HT1080 (cell line): ENCODE measurements around the gene IYD. TPM values are rescaled to one million over a fixed set of nuclear protein-coding genes. Genes with fewer than 3 reads are reported as not detected.
A peak's percentile ranks its signal among the peaks of the same experiment; 100 is the strongest.

ENCODE experiments used
- DNase-seq: peaks from one replicate; pipeline ENCODE4 v3.0.0-alpha.2; 2015; ENCODE audit warnings: low read depth
- polyA plus RNA-seq, 2 experiments: library from polyadenylated mRNA; depleted of rRNA; stranded (reverse); fragments of >200 nt; gene quantifications; 2 replicates each; pipeline ENCODE4 v1.2.3, GENCODE V29; 2015
- total RNA-seq: library from RNA; depleted of rRNA; stranded (reverse); fragments of >200 nt; shearing (Covaris generic); gene quantifications from 2 replicates; pipeline ENCODE4 v1.2.3, GENCODE V29; 2014; rRNA removed

The IYD gene
- total RNA-seq = 0.02 TPM in 1 of 2 replicates, not detected in the other
- polyA plus RNA-seq (2015; cell fraction: cytosol; rRNA removed) = 0.01 TPM in 1 of 2 replicates, not detected in the other
- polyA plus RNA-seq (2015; cell fraction: nucleus; rRNA removed) = 0.05 TPM in 1 of 2 replicates, not detected in the other

GRCh38 chr6:150368762-150369161, at the start of gene IYD:
TSS of gene IYD (plus strand) at chr6:150369012. CDS start at chr6:150369032, 20 bp downstream.
- DNase-seq = no peak

DNA sequence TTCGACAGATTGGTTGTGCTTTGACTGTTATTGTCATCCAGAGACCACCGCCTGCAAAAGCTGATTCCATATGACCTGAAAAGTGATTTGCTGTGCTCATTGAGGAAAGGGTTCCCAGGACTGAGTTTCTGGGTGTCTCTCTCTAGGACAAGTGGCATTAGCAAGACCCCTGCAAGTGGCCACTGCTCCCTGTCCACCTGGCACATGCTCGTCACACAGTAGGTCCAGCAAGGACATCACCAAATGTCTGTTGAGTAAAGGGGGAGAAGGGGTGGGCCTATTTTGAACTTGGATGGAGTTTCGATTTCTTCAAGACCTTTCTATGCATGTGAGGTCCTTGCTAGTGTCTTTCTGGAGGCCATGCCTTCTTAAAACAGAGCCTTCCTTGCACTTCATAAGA, 48.9 kb upstream of the IYD start:
- no peak for DNase-seq

- DNase-seq = no peak
Observed at GRCh38 chr6:150320442-150320841, 48.4 kb upstream of the IYD start.

- no peak for DNase-seq
Observed at GRCh38 chr6:150322466-150322871, 46.3 kb upstream of the IYD start.

DNA sequence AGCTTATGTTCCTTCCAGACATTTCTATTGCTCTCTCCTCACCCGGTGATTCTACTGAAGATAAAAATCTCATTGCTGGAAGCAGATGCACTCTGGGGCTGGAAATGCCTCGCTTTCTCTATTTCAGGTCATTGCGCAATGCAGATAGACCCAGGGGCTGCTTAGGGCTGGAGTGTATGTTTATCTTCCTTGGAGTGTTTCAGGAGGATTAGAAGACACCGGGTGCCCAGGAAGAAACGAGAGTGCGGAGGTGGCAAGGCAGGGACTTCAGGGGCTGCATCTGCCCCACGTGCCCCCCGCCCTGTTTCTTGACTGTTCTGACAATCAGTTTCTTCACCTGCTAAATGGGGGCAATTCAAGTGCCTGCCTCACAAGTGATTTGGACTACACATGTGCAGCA, 45.6 kb upstream of the IYD start:
- no peak for DNase-seq

DNA sequence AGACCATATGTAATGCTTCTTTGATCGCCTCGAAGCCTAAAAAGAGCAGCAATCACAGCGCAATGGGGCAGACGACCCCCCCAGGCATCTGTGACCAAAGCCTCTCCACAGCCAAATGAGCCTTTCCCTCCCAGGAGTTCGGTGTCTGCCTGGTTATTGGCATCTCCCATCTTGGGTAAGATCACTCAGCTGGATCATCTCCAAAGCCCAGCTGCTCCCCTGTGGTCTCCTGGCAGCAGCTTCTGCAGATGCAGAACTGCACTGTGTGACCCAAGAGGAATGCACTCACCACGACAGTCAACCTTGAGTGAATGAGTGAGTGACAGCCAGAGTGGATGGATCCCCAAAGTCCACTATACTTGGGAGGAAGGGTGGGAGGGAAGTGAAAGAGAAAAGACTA, 44.8 kb upstream of the IYD start:
- no peak for DNase-seq

DNA sequence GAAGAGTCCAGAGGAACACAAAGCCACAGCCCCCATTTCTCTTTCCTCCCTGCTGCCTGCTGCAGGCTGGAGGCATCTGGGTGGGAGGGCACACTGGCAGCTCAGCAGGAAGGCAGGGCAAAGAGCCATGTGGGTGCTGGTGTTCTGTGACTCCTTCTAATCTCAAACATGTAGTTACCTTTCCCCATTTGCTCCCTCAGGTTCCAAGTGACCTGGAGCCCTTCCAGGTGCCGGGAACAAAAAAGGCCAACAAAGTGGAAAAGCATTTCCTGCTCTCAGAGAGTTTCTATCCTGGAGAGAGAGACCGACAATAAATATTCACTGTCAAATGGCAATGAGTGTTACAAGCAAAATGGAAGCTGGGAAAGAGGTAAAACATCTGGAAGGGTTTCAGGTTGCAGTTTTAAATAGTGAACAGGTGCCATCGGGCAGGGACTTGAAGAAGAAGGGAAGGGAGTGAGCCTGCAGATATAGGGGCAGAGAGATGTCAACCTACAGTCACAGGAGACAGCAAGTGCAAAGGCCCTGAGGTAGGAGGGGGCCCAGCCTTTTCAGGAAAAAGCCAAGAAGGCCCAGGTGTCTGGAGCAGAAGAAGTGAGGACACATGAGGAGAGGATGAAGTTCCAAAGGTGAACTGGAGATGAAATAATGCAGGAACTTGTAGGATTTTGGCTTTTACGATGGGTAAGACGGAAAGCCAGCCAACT, 43.6 kb upstream of the IYD start:
- DNase-seq = no peak

GRCh38 chr6:150327117-150327774, 41.6 kb upstream of the IYD start:
- DNase-seq = no peak

DNA sequence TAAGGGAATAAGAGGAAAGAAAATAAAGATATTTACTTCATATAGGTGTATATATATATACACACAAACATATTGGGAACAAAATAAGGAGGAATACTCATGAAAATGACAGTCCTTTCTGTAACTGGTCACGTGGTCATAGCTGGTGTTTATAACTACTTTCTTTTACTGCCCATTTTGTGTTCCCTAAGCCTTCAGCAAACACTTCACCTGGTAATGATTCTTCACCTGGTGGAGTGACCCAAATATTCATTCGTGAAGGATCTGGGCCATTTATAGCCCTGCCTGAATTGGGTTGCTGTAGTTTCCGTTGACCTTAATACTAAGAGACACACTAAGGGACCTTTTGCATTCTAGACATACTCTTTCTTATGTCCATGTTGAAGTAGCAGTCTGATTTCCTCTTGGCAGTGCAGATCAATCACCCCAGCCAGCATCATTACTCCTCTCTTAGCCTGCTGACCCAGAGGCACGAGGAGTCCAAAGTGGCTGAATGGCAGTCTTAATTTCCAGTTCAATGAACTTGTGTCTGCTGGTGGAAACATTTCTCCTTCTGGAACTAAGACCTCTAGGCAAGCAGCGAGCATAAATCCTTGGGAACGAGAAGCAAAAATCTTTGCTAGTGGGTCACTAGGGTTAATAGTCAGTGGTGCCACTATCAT, 39.9 kb upstream of the IYD start:
- no peak for DNase-seq

GRCh38 chr6:150331344-150331743, 37.5 kb upstream of the IYD start:
- DNase-seq = no peak

GRCh38 chr6:150332939-150333584, 35.8 kb upstream of the IYD start:
- no peak for DNase-seq

GRCh38 chr6:150333585-150333941, 35.2 kb upstream of the IYD start:
- DNase-seq = no peak

DNA sequence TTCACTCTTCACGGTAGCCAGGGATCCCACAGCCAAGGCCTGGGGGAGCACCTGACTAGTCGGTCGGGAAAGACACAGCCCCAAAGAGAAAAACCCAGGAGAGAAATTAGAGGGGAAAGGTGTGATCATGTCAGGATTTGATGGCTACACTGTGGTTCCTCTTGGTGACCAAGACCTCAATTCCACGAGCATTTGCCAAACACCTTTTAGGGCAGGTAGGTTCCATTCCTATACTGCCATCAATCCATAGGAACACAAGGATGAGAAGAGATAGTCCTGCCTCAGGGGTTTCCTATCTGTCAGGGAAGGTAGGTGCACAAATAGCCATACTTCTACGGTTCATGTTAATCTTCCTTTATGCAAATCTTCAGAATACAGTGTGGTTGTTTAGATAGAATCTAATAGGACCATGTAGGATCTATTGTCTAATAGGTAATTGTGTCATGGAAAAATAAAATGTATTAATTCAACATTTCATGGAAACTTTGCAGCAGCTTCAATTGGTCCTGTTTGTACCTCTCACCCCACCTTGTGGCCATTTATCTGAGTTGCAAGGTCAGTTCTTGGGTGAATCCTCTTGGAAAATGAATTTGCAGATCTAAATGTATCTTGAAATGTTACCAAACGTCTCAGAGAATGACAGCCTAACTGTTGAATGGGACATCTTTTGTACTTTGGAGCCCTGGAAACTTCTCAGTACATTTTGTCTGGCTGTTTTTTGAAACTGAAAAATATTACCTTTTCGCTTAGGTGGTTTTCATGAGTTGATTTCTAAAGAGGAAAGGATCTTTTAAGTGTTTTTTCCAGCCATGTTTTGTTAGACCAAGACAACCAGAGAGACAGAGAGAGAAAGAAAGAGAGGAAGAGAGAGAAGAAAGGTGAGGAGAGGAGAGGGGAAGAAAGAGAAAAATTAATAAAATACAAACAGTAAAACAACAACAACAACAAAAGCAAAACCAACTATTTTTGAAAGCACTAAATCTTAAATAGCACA, 33.7 kb upstream of the IYD start:
- peak; percentile 39 for DNase-seq

DNA sequence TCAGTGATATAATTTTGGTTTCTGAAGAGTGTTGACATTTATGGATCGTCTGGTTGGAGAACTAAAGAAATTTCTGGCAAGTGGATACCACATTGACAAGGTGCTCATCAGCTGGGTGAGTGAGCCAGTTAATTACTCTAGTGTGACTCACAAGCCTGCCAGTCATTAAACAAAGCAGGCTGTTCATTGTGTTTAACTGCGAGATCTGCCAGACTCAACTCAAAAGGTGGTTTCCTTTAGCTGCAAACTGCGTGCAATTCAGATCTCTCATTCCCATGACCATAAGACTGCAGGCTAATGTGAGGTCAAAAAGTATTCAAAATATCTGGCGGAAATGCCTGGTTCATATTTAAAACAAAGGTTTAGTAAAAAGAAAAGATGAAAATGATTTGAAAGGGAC, 32.5 kb upstream of the IYD start:
- DNase-seq = peak; percentile 69

DNA sequence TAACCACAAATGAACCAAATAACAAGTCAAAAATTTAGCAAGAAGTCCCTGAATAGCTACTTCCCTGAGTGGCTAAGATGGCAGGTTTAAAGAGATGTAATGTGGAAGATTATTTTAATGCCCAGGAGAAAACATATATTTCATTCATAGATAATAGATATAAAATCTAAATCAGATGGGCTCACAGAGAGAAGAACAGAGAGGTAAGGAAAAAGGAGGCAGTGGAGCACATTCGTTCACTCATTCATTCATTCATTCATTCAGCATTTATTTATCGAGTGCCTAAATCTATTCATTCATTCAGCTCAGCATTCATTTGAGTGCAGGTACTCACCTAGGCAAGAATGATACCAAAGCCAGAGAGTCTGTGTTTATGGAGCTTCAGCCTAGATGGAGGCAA, 32.1 kb upstream of the IYD start:
- no peak for DNase-seq

DNA sequence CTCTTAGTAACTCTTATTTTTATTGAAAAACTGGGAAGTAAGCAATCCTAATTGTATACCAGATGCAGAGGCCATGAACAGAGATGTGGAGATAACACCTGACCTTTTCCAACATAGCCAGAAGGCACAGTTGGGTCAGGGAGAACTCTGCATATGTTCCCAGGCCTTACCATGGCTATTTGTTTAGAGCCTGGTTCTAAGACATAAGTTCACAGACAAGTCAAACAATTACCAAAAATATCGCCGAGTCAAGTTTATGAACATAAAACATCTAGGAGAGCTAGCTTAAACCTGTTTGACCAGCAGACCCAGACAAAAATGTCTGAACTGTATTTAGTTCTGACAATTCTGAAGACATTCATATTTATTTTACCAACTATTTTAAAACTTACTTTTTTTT, 26.7 kb upstream of the IYD start:
- no peak for DNase-seq

GRCh38 chr6:150343434-150343833, 25.4 kb upstream of the IYD start:
- DNase-seq = no peak

DNA sequence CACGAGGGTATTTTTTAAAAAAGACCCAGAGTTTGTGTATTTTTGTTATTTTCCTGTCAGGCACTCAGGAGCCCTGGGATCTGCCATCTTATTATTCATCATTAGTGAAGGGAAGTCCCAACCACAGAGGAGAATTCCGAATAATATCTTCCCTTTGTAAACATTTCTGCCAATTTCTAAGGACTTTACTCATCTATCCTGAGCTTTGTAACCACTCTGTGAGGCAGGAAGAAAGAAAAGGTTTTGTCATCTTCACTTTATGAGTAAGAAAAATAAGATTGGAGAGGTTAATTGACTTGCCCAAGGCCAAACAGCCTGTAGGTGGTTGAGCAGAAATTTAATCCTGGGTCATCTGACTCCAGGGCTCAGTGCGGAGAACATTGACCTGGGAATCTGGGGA, 23.0 kb upstream of the IYD start:
- DNase-seq = peak; percentile 60

GRCh38 chr6:150346346-150346745, 22.5 kb upstream of the IYD start:
- no peak for DNase-seq

GRCh38 chr6:150347845-150348244, 21.0 kb upstream of the IYD start:
- DNase-seq = no peak

DNA sequence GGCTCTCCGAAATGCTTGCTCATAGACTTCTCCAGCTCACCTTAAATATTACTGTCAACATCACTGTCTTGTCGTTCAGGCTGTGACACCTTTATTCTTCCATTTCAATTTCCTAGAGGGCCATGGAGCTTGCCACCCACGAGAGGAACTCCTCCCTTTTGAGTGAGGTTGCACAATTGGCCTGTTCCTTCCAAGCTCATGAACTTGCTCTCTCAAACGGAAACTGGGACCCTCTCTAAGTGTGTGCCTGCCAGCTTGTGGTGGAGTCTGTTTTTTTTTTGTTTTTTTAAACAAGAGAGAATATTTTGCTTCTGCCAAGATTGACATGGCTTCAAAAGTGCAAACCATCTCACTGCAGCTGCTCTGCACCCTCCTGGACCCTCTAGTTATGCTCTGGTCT, 19.3 kb upstream of the IYD start:
- DNase-seq = no peak
